Mucosa of rectum (tissue), 2 donors: ENCODE measurements around the gene PRLH.

Source experiments
- H3K27ac ChIP-seq, 2 donors: one replicate each; pipeline ENCODE4 v1.7.0; 2013; ENCODE audit warnings: inconsistent platforms in 2 of 2, low read depth in 2 of 2, low read length in 2 of 2
- H3K27me3 ChIP-seq, 2 donors: one replicate each; pipeline ENCODE4 v1.7.0; 2013; ENCODE audit warnings: low read length in 2 of 2; ENCODE audit not compliant: control insufficient read depth in 2 of 2, insufficient read depth in 2 of 2
- H3K36me3 ChIP-seq, 2 donors: one replicate each; pipeline ENCODE4 v1.7.0; 2013; ENCODE audit warnings: low read length in 2 of 2; ENCODE audit not compliant: control insufficient read depth in 2 of 2, insufficient read depth in 2 of 2
- H3K4me1 ChIP-seq, 2 donors: one replicate each; pipeline ENCODE4 v1.7.0; 2013; ENCODE audit warnings: low read length in 2 of 2, mild to moderate bottlenecking in 1 of 2; ENCODE audit not compliant: control insufficient read depth in 2 of 2, insufficient read depth in 2 of 2
- H3K4me3 ChIP-seq, 2 donors: one replicate each; pipeline ENCODE4 v1.7.0; 2013; ENCODE audit warnings: low read length in 2 of 2
- H3K9ac ChIP-seq, 2 donors: one replicate each; pipeline ENCODE4 v1.7.0; 2013; ENCODE audit warnings: low read length in 2 of 2, low read depth in 1 of 2, mild to moderate bottlenecking in 1 of 2
- H3K9me3 ChIP-seq, 2 donors: one replicate each; pipeline ENCODE4 v1.7.0; 2013; ENCODE audit warnings: low read length in 2 of 2; ENCODE audit not compliant: control insufficient read depth in 2 of 2
- donor health status: healthy.
- donor health status: Normal muscosa, but diverticular disease.

PRLH gene

GRCh38 chr2:237613679-237614078 is 47.3 kb downstream of the PRLH start:
- Histone ChIP-seq H3K27ac (no peak overlapping the region), H3K9me3 (no peaks in the 10 kb centered on the region), H3K27me3 (no peaks in the 10 kb centered on the region), H3K4me3 (no peak overlapping the region), H3K36me3 (no peaks in the 10 kb centered on the region), H3K4me1 (peaks cover 0 to 7% of the 10 kb centered on the region in 2 donors), H3K9ac (no peak overlapping the region)

GRCh38 chr2:237614151-237614720 is 47.9 kb downstream of the PRLH start:
- H3K4me3 ChIP-seq: no peak overlapping the region
- H3K4me1 ChIP-seq: peaks cover 0 to 7% of the 10 kb centered on the region in 2 donors
- no peaks in the 10 kb centered on the region for H3K36me3 ChIP-seq
- H3K27ac ChIP-seq: no peak overlapping the region
- H3K27me3 ChIP-seq: no peaks in the 10 kb centered on the region
- H3K9me3 ChIP-seq: no peaks in the 10 kb centered on the region
- H3K9ac ChIP-seq: no peak overlapping the region

- Histone ChIP-seq H3K27ac (peak overlapping the region in 1 of 2 donors; percentile 61), H3K27me3 (no peaks in the 10 kb centered on the region), H3K9me3 (no peaks in the 10 kb centered on the region), H3K36me3 (no peaks in the 10 kb centered on the region), H3K9ac (no peak overlapping the region), H3K4me3 (no peak overlapping the region), H3K4me1 (peaks cover 0 to 7% of the 10 kb centered on the region in 2 donors)
These were observed 49.4 kb downstream of the PRLH start for GRCh38 chr2:237615631-237616249.

GRCh38 chr2:237616373-237616733 is 50.0 kb downstream of the PRLH start:
- H3K9me3 ChIP-seq: no peaks in the 10 kb centered on the region
- H3K4me3 ChIP-seq: no peak overlapping the region
- peaks cover 0 to 7% of the 10 kb centered on the region in 2 donors for H3K4me1 ChIP-seq
- no peaks in the 10 kb centered on the region for H3K27me3 ChIP-seq
- H3K27ac ChIP-seq: peak overlapping the region; percentile 39 to 61
- no peak overlapping the region for H3K9ac ChIP-seq
- H3K36me3 ChIP-seq: no peaks in the 10 kb centered on the region
